ENCODE results near the gene GFRA1.

The GFRA1 gene

DNA sequence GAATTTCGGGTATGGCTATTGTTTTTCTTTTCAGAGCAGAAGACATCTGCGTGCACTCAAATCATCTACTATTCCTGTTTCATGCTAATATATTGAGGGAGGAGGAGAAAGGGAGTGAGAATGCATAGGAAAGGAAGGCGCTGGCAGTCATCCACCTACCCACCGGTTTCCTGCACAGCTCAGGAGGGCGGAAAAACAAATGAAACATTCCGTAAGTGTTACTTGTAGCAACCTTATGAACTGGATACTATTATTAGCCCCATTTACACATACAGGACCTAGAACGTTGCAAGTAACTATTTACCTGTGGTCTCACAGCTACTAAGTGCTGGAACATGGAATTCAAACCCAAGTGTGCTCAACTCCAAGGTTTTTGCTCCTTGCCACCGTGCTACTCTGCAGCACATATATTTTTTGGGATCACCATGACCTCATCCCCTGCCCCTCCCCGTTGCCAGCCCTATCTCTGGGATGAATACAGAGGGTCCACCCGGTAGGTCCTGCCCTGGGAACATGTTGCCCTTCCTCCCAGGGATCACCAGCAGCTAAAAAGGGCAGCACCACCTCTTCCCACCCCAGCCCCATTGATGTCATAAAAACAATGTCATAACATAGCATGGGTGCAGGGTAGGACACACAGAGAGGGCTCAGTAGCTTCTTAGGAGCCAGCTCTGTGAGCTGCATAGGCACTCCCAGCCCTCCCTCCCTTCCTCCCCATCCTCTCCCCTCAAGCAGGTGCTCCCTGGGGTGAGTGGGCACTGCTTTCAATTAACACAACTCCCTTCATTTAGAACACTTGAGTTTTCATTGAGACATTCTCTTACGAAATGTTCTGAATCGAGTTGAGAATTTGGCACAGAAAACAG, 16.9 kb downstream of the GFRA1 start:
- no peak overlapping the region for H2AFZ ChIP-seq (ENCODE audit: low read depth, low read length)
- no peak for DNase-seq
- H3K9ac ChIP-seq (ENCODE audit: low read depth, low read length) = no peak overlapping the region
- ATAC-seq (ENCODE audit: insufficient read depth, low read depth) = no peak
- no peak overlapping the region for H3K4me3 ChIP-seq (ENCODE audit: low read depth in 1 of 2, low read length in 2 of 2)
- H3K79me2 ChIP-seq (ENCODE audit: insufficient read depth, low read length) = no peaks in the 10 kb centered on the region
- no peaks in the 10 kb centered on the region for H3K27me3 ChIP-seq (ENCODE audit: insufficient read depth, low read length, poor library complexity)
- no peak for TF ChIP-seq EZH2 (IDR thresholded peaks at IDR 0.05; ENCODE audit: borderline replicate concordance, low read depth, low read length, severe bottlenecking)
- TF ChIP-seq, protein P1, sequence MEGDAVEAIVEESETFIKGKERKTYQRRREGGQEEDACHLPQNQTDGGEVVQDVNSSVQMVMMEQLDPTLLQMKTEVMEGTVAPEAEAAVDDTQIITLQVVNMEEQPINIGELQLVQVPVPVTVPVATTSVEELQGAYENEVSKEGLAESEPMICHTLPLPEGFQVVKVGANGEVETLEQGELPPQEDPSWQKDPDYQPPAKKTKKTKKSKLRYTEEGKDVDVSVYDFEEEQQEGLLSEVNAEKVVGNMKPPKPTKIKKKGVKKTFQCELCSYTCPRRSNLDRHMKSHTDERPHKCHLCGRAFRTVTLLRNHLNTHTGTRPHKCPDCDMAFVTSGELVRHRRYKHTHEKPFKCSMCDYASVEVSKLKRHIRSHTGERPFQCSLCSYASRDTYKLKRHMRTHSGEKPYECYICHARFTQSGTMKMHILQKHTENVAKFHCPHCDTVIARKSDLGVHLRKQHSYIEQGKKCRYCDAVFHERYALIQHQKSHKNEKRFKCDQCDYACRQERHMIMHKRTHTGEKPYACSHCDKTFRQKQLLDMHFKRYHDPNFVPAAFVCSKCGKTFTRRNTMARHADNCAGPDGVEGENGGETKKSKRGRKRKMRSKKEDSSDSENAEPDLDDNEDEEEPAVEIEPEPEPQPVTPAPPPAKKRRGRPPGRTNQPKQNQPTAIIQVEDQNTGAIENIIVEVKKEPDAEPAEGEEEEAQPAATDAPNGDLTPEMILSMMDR (IDR thresholded peaks at IDR 0.05; ENCODE audit: borderline replicate concordance, extremely low read depth, low read length, poor library complexity, severe bottlenecking) = no peak
- no peak overlapping the region for H3K4me2 ChIP-seq (ENCODE audit: insufficient read depth, low read length)
- no peaks in the 10 kb centered on the region for H3K9me3 ChIP-seq (ENCODE audit: insufficient read depth, low read length, severe bottlenecking)
- no peaks in the 10 kb centered on the region for H4K20me1 ChIP-seq (ENCODE audit: insufficient read depth, low read length)
- no peaks in the 10 kb centered on the region for H3K4me1 ChIP-seq (ENCODE audit: insufficient read depth, low read length)
- H3K36me3 ChIP-seq (ENCODE audit: insufficient read depth, low read length) = no peaks in the 10 kb centered on the region
- no peak overlapping the region for H3K27ac ChIP-seq (ENCODE audit: low read length)

DNA sequence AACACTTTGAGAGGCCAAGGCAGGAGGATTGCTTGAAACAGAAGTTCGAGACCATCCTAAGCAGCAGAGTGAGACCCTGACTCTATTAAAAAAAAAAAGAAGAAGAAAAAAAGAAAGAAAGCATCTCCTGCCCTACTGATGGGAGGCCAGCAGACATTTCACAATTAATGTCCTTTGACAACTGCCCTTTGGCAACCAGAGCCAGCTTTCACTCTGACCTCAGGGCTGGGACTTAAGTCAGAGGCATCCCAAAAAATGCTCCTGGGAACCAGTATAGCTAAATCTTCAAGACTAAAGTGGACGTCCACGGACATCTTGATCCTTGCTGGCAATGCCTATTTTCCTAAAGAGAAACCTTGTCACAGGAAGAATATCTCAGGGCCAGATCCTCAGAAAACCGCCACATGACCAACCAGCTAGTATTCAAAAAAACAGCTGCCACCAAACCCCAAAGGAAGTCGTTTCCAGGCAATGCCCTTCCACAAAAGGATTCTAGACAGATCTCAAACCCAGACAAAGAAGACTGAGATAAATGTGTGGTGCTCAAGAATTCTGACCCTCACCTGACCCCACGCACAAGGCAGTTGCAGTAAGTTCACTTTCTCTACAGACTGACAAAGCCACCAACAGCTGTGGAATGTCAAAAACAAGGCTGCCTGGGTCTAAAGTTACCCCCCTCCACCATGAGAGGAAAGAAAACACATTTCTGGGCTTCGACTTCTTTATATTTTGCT, 18.4 kb downstream of the GFRA1 start:
- Histone ChIP-seq H3K4me1 (ENCODE audit: insufficient read depth, low read length) (no peaks in the 10 kb centered on the region), H3K36me3 (ENCODE audit: insufficient read depth, low read length) (no peaks in the 10 kb centered on the region), H3K27ac (ENCODE audit: low read length) (no peak overlapping the region), H3K27me3 (ENCODE audit: insufficient read depth, low read length, poor library complexity) (no peaks in the 10 kb centered on the region), H3K9ac (ENCODE audit: low read depth, low read length) (no peak overlapping the region), H3K4me3 (ENCODE audit: low read depth in 1 of 2, low read length in 2 of 2) (no peak overlapping the region), H2AFZ (ENCODE audit: low read depth, low read length) (no peak overlapping the region), H3K79me2 (ENCODE audit: insufficient read depth, low read length) (no peaks in the 10 kb centered on the region), H3K4me2 (ENCODE audit: insufficient read depth, low read length) (no peak overlapping the region), H3K9me3 (ENCODE audit: insufficient read depth, low read length, severe bottlenecking) (no peaks in the 10 kb centered on the region), H4K20me1 (ENCODE audit: insufficient read depth, low read length) (no peaks in the 10 kb centered on the region)
- no peak for TF ChIP-seq EZH2 (IDR thresholded peaks at IDR 0.05; ENCODE audit: borderline replicate concordance, low read depth, low read length, severe bottlenecking)
- TF ChIP-seq, protein P1 (IDR thresholded peaks at IDR 0.05; ENCODE audit: borderline replicate concordance, extremely low read depth, low read length, poor library complexity, severe bottlenecking) = no peak
- DNase-seq (no peak), ATAC-seq (ENCODE audit: insufficient read depth, low read depth) (no peak)

GRCh38 chr10:116253716-116254115, 19.3 kb downstream of the GFRA1 start:
- no peaks in the 10 kb centered on the region for H4K20me1 ChIP-seq (ENCODE audit: insufficient read depth, low read length)
- H3K9ac ChIP-seq (ENCODE audit: low read depth, low read length) = no peak overlapping the region
- no peak for ATAC-seq (ENCODE audit: insufficient read depth, low read depth)
- no peak overlapping the region for H2AFZ ChIP-seq (ENCODE audit: low read depth, low read length)
- TF ChIP-seq, protein P1 (IDR thresholded peaks at IDR 0.05; ENCODE audit: borderline replicate concordance, extremely low read depth, low read length, poor library complexity, severe bottlenecking) = no peak
- TF ChIP-seq EZH2 (IDR thresholded peaks at IDR 0.05; ENCODE audit: borderline replicate concordance, low read depth, low read length, severe bottlenecking) = no peak
- H3K9me3 ChIP-seq (ENCODE audit: insufficient read depth, low read length, severe bottlenecking) = no peaks in the 10 kb centered on the region
- H3K79me2 ChIP-seq (ENCODE audit: insufficient read depth, low read length) = no peaks in the 10 kb centered on the region
- H3K27me3 ChIP-seq (ENCODE audit: insufficient read depth, low read length, poor library complexity) = no peaks in the 10 kb centered on the region
- no peaks in the 10 kb centered on the region for H3K4me1 ChIP-seq (ENCODE audit: insufficient read depth, low read length)
- H3K27ac ChIP-seq (ENCODE audit: low read length) = no peak overlapping the region
- H3K4me3 ChIP-seq (ENCODE audit: low read depth in 1 of 2, low read length in 2 of 2) = no peak overlapping the region
- H3K36me3 ChIP-seq (ENCODE audit: insufficient read depth, low read length) = no peaks in the 10 kb centered on the region
- no peak overlapping the region for H3K4me2 ChIP-seq (ENCODE audit: insufficient read depth, low read length)
- DNase-seq = no peak
